Stimulated activated memory B cell treated with anti-CD40 and anti-IgM and Interleukin-4, amounts not matched to agents 10 μg/mL and 1 μg/mL and 100 μg/mL, for 72 hours (primary cell): ENCODE data around the gene FSD1.
"Not testable (repeated sequence)": the region's sequence is repeated elsewhere in the genome, so short reads cannot be mapped to it uniquely, and the experiment has no call there.

Source experiments
- ATAC-seq: fragments of 150-1000 bp; cut with Tn5 transposase; 2 replicates; pipeline ENCODE4 v1.10.0; 2021
- H3K27ac Mint-ChIP-seq: one replicate; pipeline ENCODE4 v1.8.0; 2022; ENCODE audit warnings: mild to moderate bottlenecking, mixed read lengths
- H3K27me3 Mint-ChIP-seq: one replicate; pipeline ENCODE4 v1.8.0; 2022; ENCODE audit warnings: mixed read lengths
- H3K36me3 Mint-ChIP-seq: one replicate; pipeline ENCODE4 v1.8.0; 2022; ENCODE audit warnings: mixed read lengths
- H3K4me1 Mint-ChIP-seq: one replicate; pipeline ENCODE4 v1.8.0; 2022; ENCODE audit warnings: mixed read lengths
- H3K4me3 Mint-ChIP-seq: one replicate; pipeline ENCODE4 v1.8.0; 2022; ENCODE audit warnings: mild to moderate bottlenecking, moderate library complexity, mixed read lengths
- H3K9me3 Mint-ChIP-seq: one replicate; pipeline ENCODE4 v1.8.0; 2022; ENCODE audit warnings: mixed read lengths

FSD1 gene

GRCh38 chr19:4342615-4343369 is 38.4 kb downstream of the FSD1 start:
- Mint-ChIP-seq H3K27ac (peak overlapping the region; percentile 74), H3K4me1 (peaks cover 43% of the 10 kb centered on the region), H3K36me3 (peaks cover 22% of the 10 kb centered on the region), H3K9me3 (no peaks in the 10 kb centered on the region), H3K4me3 (peak overlapping the region; percentile 92), H3K27me3 (no peaks in the 10 kb centered on the region)
- peak; percentile 96 for ATAC-seq

- H3K27me3 Mint-ChIP-seq = no peaks in the 10 kb centered on the region
- no peaks in the 10 kb centered on the region for H3K9me3 Mint-ChIP-seq
- H3K4me1 Mint-ChIP-seq = peaks cover 34% of the 10 kb centered on the region
- H3K27ac Mint-ChIP-seq = peak within 1 kb of the TSS; percentile 74
- H3K4me3 Mint-ChIP-seq = peak within 1 kb of the TSS; percentile 92
- ATAC-seq = peak; percentile 90
- H3K36me3 Mint-ChIP-seq = peaks cover 27% of the 10 kb centered on the region
Measured at GRCh38 chr19:4343370-4344307, 39.2 kb downstream of the FSD1 start, which contains the start of gene MPND. MPND (plus strand) TSS chr19:4343562; CDS start chr19:4343594, 32 bp downstream.

- Mint-ChIP-seq H3K36me3 (peaks cover 37% of the 10 kb centered on the region), H3K27me3 (no peaks in the 10 kb centered on the region), H3K4me1 (peaks cover 25% of the 10 kb centered on the region), H3K4me3 (no peak overlapping the region), H3K27ac (no peak overlapping the region), H3K9me3 (no peaks in the 10 kb centered on the region)
- no peak for ATAC-seq
Measured at GRCh38 chr19:4345342-4346019, 41.1 kb downstream of the FSD1 start.

GRCh38 chr19:4346020-4346383 is 41.6 kb downstream of the FSD1 start:
- no peaks in the 10 kb centered on the region for H3K9me3 Mint-ChIP-seq
- peaks cover 25% of the 10 kb centered on the region for H3K4me1 Mint-ChIP-seq
- H3K4me3 Mint-ChIP-seq = no peak overlapping the region
- no peaks in the 10 kb centered on the region for H3K27me3 Mint-ChIP-seq
- H3K27ac Mint-ChIP-seq = no peak overlapping the region
- ATAC-seq = no peak
- peaks cover 41% of the 10 kb centered on the region for H3K36me3 Mint-ChIP-seq

GRCh38 chr19:4347521-4347920 is 43.1 kb downstream of the FSD1 start:
- Mint-ChIP-seq H3K9me3 (no peaks in the 10 kb centered on the region), H3K27me3 (no peaks in the 10 kb centered on the region), H3K36me3 (peaks cover 43% of the 10 kb centered on the region), H3K4me1 (peaks cover 19% of the 10 kb centered on the region), H3K27ac (no peak overlapping the region), H3K4me3 (no peak overlapping the region)
- ATAC-seq = no peak

- H3K4me1 Mint-ChIP-seq = peaks cover 17% of the 10 kb centered on the region
- H3K4me3 Mint-ChIP-seq, H3K9me3 Mint-ChIP-seq, ATAC-seq, H3K27ac Mint-ChIP-seq, H3K27me3 Mint-ChIP-seq: not testable (repeated sequence)
- peaks cover 55% of the 10 kb centered on the region for H3K36me3 Mint-ChIP-seq
Measured at GRCh38 chr19:4349225-4349624, 44.8 kb downstream of the FSD1 start.

GRCh38 chr19:4350111-4350510 is 45.7 kb downstream of the FSD1 start:
- Mint-ChIP-seq H3K27ac (peak overlapping the region; percentile 60), H3K4me1 (peaks cover 16% of the 10 kb centered on the region), H3K36me3 (peaks cover 60% of the 10 kb centered on the region), H3K27me3 (no peaks in the 10 kb centered on the region), H3K9me3 (no peaks in the 10 kb centered on the region), H3K4me3 (no peak overlapping the region)
- ATAC-seq = no peak

- Mint-ChIP-seq H3K4me3 (no peak overlapping the region), H3K4me1 (peaks cover 10% of the 10 kb centered on the region), H3K27ac (peak overlapping the region; percentile 60), H3K9me3 (no peaks in the 10 kb centered on the region), H3K27me3 (no peaks in the 10 kb centered on the region), H3K36me3 (peaks cover 54% of the 10 kb centered on the region)
- no peak for ATAC-seq
Measured at GRCh38 chr19:4350726-4351125, 46.3 kb downstream of the FSD1 start.

GRCh38 chr19:4352701-4353121 is 48.3 kb downstream of the FSD1 start:
- Mint-ChIP-seq H3K36me3 (peaks cover 38% of the 10 kb centered on the region), H3K4me3 (no peak overlapping the region), H3K27me3 (no peaks in the 10 kb centered on the region), H3K27ac (no peak overlapping the region), H3K9me3 (no peaks in the 10 kb centered on the region), H3K4me1 (peaks cover 6% of the 10 kb centered on the region)
- ATAC-seq = peak; percentile 67

- Mint-ChIP-seq H3K27ac (no peak overlapping the region), H3K4me3 (no peak overlapping the region), H3K4me1 (peaks cover 6% of the 10 kb centered on the region), H3K36me3 (peaks cover 38% of the 10 kb centered on the region), H3K9me3 (no peaks in the 10 kb centered on the region), H3K27me3 (no peaks in the 10 kb centered on the region)
- ATAC-seq = no peak
Measured at GRCh38 chr19:4354282-4354681, 49.9 kb downstream of the FSD1 start.

GRCh38 chr19:4354897-4355296 is 50.5 kb downstream of the FSD1 start:
- H3K4me1 Mint-ChIP-seq = peaks cover 6% of the 10 kb centered on the region
- no peak overlapping the region for H3K4me3 Mint-ChIP-seq
- H3K36me3 Mint-ChIP-seq = peaks cover 35% of the 10 kb centered on the region
- ATAC-seq = no peak
- H3K9me3 Mint-ChIP-seq = no peaks in the 10 kb centered on the region
- H3K27me3 Mint-ChIP-seq = no peaks in the 10 kb centered on the region
- H3K27ac Mint-ChIP-seq = no peak overlapping the region

GRCh38 chr19:4357095-4357797 is 52.8 kb downstream of the FSD1 start:
- H3K9me3 Mint-ChIP-seq = no peaks in the 10 kb centered on the region
- H3K4me3 Mint-ChIP-seq = no peak overlapping the region
- no peak overlapping the region for H3K27ac Mint-ChIP-seq
- peaks cover 17% of the 10 kb centered on the region for H3K4me1 Mint-ChIP-seq
- peaks cover 41% of the 10 kb centered on the region for H3K36me3 Mint-ChIP-seq
- ATAC-seq = no peak
- H3K27me3 Mint-ChIP-seq = no peaks in the 10 kb centered on the region

- no peak for ATAC-seq
- Mint-ChIP-seq H3K4me3 (no peak overlapping the region), H3K4me1 (peaks cover 11% of the 10 kb centered on the region), H3K9me3 (no peaks in the 10 kb centered on the region), H3K27me3 (no peaks in the 10 kb centered on the region), H3K36me3 (peaks cover 36% of the 10 kb centered on the region), H3K27ac (no peak overlapping the region)
Measured at GRCh38 chr19:4357921-4358326, 53.5 kb downstream of the FSD1 start.

GRCh38 chr19:4358709-4359626 is 54.6 kb downstream of the FSD1 start:
- no peak for ATAC-seq

More at GRCh38 chr19:4358709-4359626, 54.6 kb downstream of the FSD1 start:
- Mint-ChIP-seq H3K27ac (peak overlapping the region; percentile 5), H3K27me3 (no peaks in the 10 kb centered on the region), H3K9me3 (no peaks in the 10 kb centered on the region), H3K4me3 (no peak overlapping the region), H3K36me3 (peaks cover 40% of the 10 kb centered on the region), H3K4me1 (peaks cover 11% of the 10 kb centered on the region)
